Endothelial cell of umbilical vein (primary cell): ENCODE data around the gene VIPR2. TPM values are rescaled to one million over a fixed set of nuclear protein-coding genes. Genes with fewer than 3 reads are reported as not detected.

Source experiments
- BruUV-seq: library from RNA; stranded (reverse); fragments of 400-500 nt; replicated peaks from 2 replicates; lab custom pipeline; 2021; lab: Mats Ljungman, UMichigan
- CTCF ChIA-PET: fragments of 300-600, 350-600 bp; sonication (Branson Sonifier 250); formaldehyde crosslinking; loops from one replicate; lab custom pipeline; 2021; ENCODE audit warnings: antibody characterized with exemption, inconsistent platforms; lab: Charles Lee
- POLR2A ChIA-PET: fragments of 300-600, 350-600 bp; sonication (Branson Sonifier 250); formaldehyde crosslinking; loops from one replicate; lab custom pipeline; 2021; ENCODE audit warnings: antibody characterized with exemption, inconsistent platforms; lab: Charles Lee
- DNase-seq: peaks from one replicate; pipeline ENCODE4 v3.0.0-alpha.2; 2011; ENCODE audit warnings: low read depth, low spot score
- FAIRE-seq: peaks from 2 replicates; lab custom pipeline; 2011; peaks lifted over from hg19 to GRCh38; lab: Jason Lieb, UNC
- H2AFZ ChIP-seq: 2 replicates; pipeline ENCODE4 v1.6.0; 2012; ENCODE audit warnings: low read depth, low read length, control low read depth, inconsistent platforms
- H3K27ac ChIP-seq: 2 replicates; pipeline ENCODE4 v1.5.1; 2011; ENCODE audit warnings: low read depth, mild to moderate bottlenecking, control low read depth, low read length, moderate library complexity; ENCODE audit not compliant: insufficient read depth
- H3K27me3 ChIP-seq, 2 experiments: 2 replicates each; pipeline versions ENCODE4 v1.6.0 to v1.6.1; 2011; ENCODE audit warnings: low read length in 2 of 2, mixed read lengths in 1 of 2; ENCODE audit not compliant: control insufficient read depth in 2 of 2, insufficient read depth in 2 of 2
- H3K36me3 ChIP-seq, 2 experiments: 2 replicates in 1 of 2; 3 replicates in 1 of 2; pipeline ENCODE4 v1.5.1; 2011; ENCODE audit warnings: low read length in 2 of 2, mild to moderate bottlenecking in 1 of 2, moderate library complexity in 1 of 2; ENCODE audit not compliant: control insufficient read depth in 2 of 2, insufficient read depth in 2 of 2; ENCODE audit errors: extremely low read depth in 1 of 2
- H3K4me1 ChIP-seq: 3 replicates; pipeline ENCODE4 v1.5.1; 2011; ENCODE audit warnings: mild to moderate bottlenecking, low read length; ENCODE audit not compliant: control insufficient read depth, insufficient read depth; ENCODE audit errors: extremely low read depth
- H3K4me2 ChIP-seq: 2 replicates; pipeline ENCODE4 v1.6.1; 2011; ENCODE audit warnings: low read length, control low read depth, mixed read lengths; ENCODE audit not compliant: insufficient read depth
- H3K4me3 ChIP-seq, 3 experiments: fragments of 200-600 bp in 1 of 3; sonication (generic), shearing (Covaris generic) in 1 of 3; replicated peaks in 1 of 3; 2 replicates each; pipeline ENCODE4 v1.5.1; 2011 to 2016; ENCODE audit warnings: control low read depth in 3 of 3, low read length in 3 of 3, mild to moderate bottlenecking in 2 of 3, inconsistent platforms in 1 of 3, low read depth in 1 of 3, moderate library complexity in 1 of 3; ENCODE audit not compliant: insufficient read depth in 1 of 3
- H3K79me2 ChIP-seq: 2 replicates; pipeline ENCODE4 v1.6.0; 2012; ENCODE audit warnings: low read length, inconsistent platforms; ENCODE audit not compliant: control insufficient read depth, insufficient read depth
- H3K9ac ChIP-seq: replicated peaks from 2 replicates; pipeline ENCODE3; 2011; ENCODE audit warnings: low read length, control low read depth; ENCODE audit not compliant: insufficient read depth; ENCODE audit errors: extremely low read depth
- H3K9me1 ChIP-seq: replicated peaks from 3 replicates; pipeline ENCODE4 v1.6.0; 2011; ENCODE audit warnings: mild to moderate bottlenecking, low read length; ENCODE audit not compliant: control insufficient read depth, insufficient read depth; ENCODE audit errors: extremely low read depth
- H3K9me3 ChIP-seq: replicated peaks from 2 replicates; pipeline ENCODE4 v1.5.1; 2012; ENCODE audit warnings: low read length, inconsistent platforms; ENCODE audit not compliant: control insufficient read depth, insufficient read depth
- H4K20me1 ChIP-seq: replicated peaks from 2 replicates; pipeline ENCODE3; 2011; ENCODE audit warnings: mild to moderate bottlenecking, low read length; ENCODE audit not compliant: control insufficient read depth, insufficient read depth; ENCODE audit errors: extremely low read depth
- EZH2 ChIP-seq: IDR thresholded peaks from 2 replicates; pipeline ENCODE4 v1.6.1; 2012; ENCODE audit warnings: borderline replicate concordance, low read depth, mild to moderate bottlenecking, moderate library complexity, low read length, inconsistent platforms; ENCODE audit not compliant: severe bottlenecking
- FOS ChIP-seq: IDR thresholded peaks from 2 replicates; pipeline ENCODE4 v1.6.1; 2011; ENCODE audit warnings: mild to moderate bottlenecking, low read length, moderate library complexity, borderline replicate concordance; ENCODE audit not compliant: insufficient read depth
- GATA2 ChIP-seq: IDR thresholded peaks from 2 replicates; pipeline ENCODE4 v1.7.0; 2011; ENCODE audit warnings: low read depth, mild to moderate bottlenecking, moderate library complexity, mixed read lengths, low read length; ENCODE audit not compliant: insufficient read length, insufficient read depth
- JUN ChIP-seq: IDR thresholded peaks from 2 replicates; pipeline ENCODE4 v1.6.1; 2011; ENCODE audit warnings: borderline replicate concordance, low read depth; ENCODE audit not compliant: insufficient read length, insufficient read depth
- MYC ChIP-seq: IDR thresholded peaks from one replicate; pipeline ENCODE4 v1.6.1; 2011; ENCODE audit warnings: mild to moderate bottlenecking, low read depth, low read length
- POLR2A ChIP-seq: IDR thresholded peaks from 2 replicates; pipeline ENCODE4 v1.6.1; 2012; ENCODE audit warnings: low read depth, mild to moderate bottlenecking, control low read depth, low read length
- POLR2AphosphoS5 ChIP-seq: IDR thresholded peaks from 2 replicates; pipeline ENCODE4 v1.6.1; 2012; ENCODE audit warnings: low read depth, mild to moderate bottlenecking, control low read depth, low read length, moderate library complexity; ENCODE audit not compliant: insufficient read depth
- dilution Hi-C: fragments of 300-500 bp; cut with MboI; formaldehyde crosslinking; loops from one replicate; pipeline ENCODE4 v1.15.0; 2019; ENCODE audit warnings: low sequenced_read_pairs; ENCODE audit not compliant: extremely low pct_ligation_motif_present
- intact Hi-C: fragments of 100-400 bp; cut with micrococcal nuclease; formaldehyde crosslinking; loops from one replicate; pipeline ENCODE4 v1.10.0; 2022
- polyA plus RNA-seq, 4 experiments: library from polyadenylated mRNA; depleted of rRNA in 3 of 4; stranded (reverse) in 3 of 4; unstranded in 1 of 4; fragments of >200 nt; gene quantifications; 2 replicates each; pipeline versions ENCODE4 v1.2.1 to v1.2.3, GENCODE V29; 2011 to 2012; ENCODE audit warnings: missing spikeins in 1 of 4
- total RNA-seq: library from RNA; stranded (reverse); gene quantifications from 2 replicates; pipeline ENCODE4 v1.2.3, GENCODE V29; 2021
- TF ChIP-seq, protein P1 (sequence below): IDR thresholded peaks from 2 replicates; pipeline ENCODE4 v1.6.1; 2011; ENCODE audit not compliant: insufficient read depth, insufficient read length
- TF ChIP-seq, protein P2 (sequence below), 2 donors: IDR thresholded peaks; 1 replicate in 1 of 2; 2 replicates in 1 of 2; pipeline ENCODE4 v1.5.1; 2011; ENCODE audit warnings: low read length in 2 of 2, mild to moderate bottlenecking in 2 of 2, moderate library complexity in 2 of 2, control low read depth in 1 of 2, inconsistent platforms in 1 of 2, low read depth in 1 of 2; ENCODE audit not compliant: insufficient read depth in 1 of 2; ENCODE audit errors: extremely low read depth in 1 of 2

Gene VIPR2
- total and polyA plus RNA-seq, 2 donors (not counting 3 experiments of a cell fraction or from before 2014, with no cell fraction given): not detected

DNA sequence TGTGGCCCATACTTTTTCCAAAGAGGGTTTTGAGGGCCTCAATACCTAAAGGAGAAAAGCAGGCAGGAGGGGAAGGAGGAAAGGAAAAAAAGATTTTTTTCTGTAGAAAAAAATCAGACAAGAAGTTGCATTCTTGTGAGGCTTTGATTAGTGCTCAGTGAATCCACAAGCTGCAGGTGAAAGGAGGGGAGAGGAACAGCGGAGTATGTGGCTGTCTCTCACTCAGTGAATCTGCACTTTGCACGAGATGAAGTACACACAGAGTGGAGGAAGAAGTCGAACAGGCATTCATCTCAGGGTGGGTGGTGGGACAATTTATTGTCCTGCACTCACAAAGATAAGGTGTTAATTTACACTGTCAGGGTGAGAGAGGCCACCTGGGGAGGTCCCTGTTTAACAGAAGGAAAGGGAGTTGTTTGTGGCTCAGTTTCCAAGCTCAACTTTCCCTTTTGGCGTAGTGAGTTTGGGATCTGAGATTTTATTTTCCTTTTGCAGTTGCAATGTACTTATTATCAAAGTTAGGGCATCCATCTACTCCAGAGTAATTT is 49.0 kb upstream of the VIPR2 start:
- no peaks in the 10 kb centered on the region for H3K9me3 ChIP-seq
- no peak overlapping the region for H3K4me2 ChIP-seq
- no TSS peak for BruUV-seq
- no peak overlapping the region for H3K4me3 ChIP-seq
- DNase-seq: no peak
- no peak for TF ChIP-seq FOS
- TF ChIP-seq MYC: no peak
- TF ChIP-seq POLR2AphosphoS5: no peak
- TF ChIP-seq, protein P1, sequence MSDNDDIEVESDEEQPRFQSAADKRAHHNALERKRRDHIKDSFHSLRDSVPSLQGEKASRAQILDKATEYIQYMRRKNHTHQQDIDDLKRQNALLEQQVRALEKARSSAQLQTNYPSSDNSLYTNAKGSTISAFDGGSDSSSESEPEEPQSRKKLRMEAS: no peak
- TF ChIP-seq POLR2A: no peak
- TF ChIP-seq, protein P2, sequence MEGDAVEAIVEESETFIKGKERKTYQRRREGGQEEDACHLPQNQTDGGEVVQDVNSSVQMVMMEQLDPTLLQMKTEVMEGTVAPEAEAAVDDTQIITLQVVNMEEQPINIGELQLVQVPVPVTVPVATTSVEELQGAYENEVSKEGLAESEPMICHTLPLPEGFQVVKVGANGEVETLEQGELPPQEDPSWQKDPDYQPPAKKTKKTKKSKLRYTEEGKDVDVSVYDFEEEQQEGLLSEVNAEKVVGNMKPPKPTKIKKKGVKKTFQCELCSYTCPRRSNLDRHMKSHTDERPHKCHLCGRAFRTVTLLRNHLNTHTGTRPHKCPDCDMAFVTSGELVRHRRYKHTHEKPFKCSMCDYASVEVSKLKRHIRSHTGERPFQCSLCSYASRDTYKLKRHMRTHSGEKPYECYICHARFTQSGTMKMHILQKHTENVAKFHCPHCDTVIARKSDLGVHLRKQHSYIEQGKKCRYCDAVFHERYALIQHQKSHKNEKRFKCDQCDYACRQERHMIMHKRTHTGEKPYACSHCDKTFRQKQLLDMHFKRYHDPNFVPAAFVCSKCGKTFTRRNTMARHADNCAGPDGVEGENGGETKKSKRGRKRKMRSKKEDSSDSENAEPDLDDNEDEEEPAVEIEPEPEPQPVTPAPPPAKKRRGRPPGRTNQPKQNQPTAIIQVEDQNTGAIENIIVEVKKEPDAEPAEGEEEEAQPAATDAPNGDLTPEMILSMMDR (IDR thresholded peaks at IDR 0.05; ENCODE audit: extremely low read depth in 1 of 2, insufficient read depth in 1 of 2, low read depth in 1 of 2, low read length in 2 of 2): no peak
- TF ChIP-seq GATA2: no peak
- TF ChIP-seq JUN: no peak
- no peak for TF ChIP-seq EZH2
- H3K4me1 ChIP-seq: no peaks in the 10 kb centered on the region
- H3K36me3 ChIP-seq: no peaks in the 10 kb centered on the region
- H2AFZ ChIP-seq: no peak overlapping the region
- dilution Hi-C loops: no loop called here
- no peaks in the 10 kb centered on the region for H3K9me1 ChIP-seq
- POLR2A ChIA-PET: no interaction called here
- H3K27ac ChIP-seq: no peak overlapping the region
- CTCF ChIA-PET: no interaction called here
- no peak for FAIRE-seq
- H3K79me2 ChIP-seq: no peaks in the 10 kb centered on the region
- no peaks in the 10 kb centered on the region for H3K27me3 ChIP-seq
- intact Hi-C loops: no loop called here
- no peak overlapping the region for H3K9ac ChIP-seq
- H4K20me1 ChIP-seq: no peaks in the 10 kb centered on the region
